Measurements from ENCODE around the gene CENATAC.
"Not testable (repeated sequence)": the region's sequence is repeated elsewhere in the genome, so short reads cannot be mapped to it uniquely, and the experiment has no call there.

- TF ChIP-seq ZNF274 (IDR thresholded peaks at IDR 0.05; ENCODE audit: low read depth, low read length); YY1 (IDR thresholded peaks at IDR 0.05; ENCODE audit: insufficient read depth, insufficient read length); SUZ12 (IDR thresholded peaks at IDR 0.05; ENCODE audit: extremely low read depth, insufficient read depth, insufficient read length): not testable (repeated sequence)
Measured at GRCh38 chr11:119059128-119059527, 61.2 kb downstream of the CENATAC start.
